GM19240 (cell line): ENCODE results near the gene GTF2H4.
A peak's percentile ranks its signal among the peaks of the same experiment; 100 is the strongest.

Experiments used
- DNase-seq: peaks from one replicate; pipeline ENCODE4 v3.0.0; 2011; ENCODE audit warnings: low spot score; ENCODE audit not compliant: insufficient read length

Gene GTF2H4

DNA sequence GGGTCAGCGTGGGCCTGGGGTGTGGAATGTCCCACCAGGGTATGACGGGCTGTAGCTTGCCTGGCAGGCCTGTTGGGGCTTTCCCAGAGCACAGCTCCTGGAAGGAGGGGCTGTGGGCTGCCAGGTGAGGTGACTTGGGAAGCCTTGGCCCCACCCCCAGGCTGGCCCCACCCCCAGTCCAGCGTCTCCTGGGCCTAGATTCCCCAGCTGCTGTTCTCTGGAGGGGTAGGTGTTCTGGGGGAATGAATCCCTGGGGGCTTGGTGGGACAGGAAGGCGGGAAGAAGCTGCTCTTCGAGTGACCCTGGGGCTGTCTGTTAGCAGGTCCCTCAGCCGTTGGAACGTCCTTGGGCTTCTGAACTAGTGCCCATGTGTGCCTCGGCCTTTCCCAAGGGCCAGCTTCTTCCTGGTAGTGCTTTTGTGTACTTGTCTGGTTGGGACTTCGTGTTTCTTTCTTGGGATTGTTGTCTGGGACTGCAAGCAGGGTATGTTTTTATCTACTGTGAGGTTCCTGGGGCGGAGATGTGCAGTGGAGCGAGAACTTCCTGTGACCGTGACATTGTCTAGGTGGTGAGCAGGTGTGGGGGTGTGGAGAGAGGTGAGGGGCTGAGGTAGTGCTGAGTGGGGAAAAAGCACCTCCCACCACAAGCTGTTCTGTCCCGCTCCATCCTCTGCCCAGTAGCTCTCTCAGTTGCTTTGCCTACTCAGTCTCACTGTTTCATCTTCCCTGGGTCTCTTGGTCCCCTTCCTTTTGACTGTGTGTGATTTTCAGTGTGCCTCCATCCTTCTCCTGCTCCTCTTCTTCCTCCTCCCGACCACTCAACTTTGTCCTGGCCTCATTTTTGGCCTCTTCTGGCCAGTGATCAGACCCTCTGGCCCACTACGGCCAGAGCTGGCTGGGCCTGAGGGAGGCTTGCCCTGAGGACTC is 25.0 kb upstream of the GTF2H4 start:
- DNase-seq = peak; percentile 59

DNA sequence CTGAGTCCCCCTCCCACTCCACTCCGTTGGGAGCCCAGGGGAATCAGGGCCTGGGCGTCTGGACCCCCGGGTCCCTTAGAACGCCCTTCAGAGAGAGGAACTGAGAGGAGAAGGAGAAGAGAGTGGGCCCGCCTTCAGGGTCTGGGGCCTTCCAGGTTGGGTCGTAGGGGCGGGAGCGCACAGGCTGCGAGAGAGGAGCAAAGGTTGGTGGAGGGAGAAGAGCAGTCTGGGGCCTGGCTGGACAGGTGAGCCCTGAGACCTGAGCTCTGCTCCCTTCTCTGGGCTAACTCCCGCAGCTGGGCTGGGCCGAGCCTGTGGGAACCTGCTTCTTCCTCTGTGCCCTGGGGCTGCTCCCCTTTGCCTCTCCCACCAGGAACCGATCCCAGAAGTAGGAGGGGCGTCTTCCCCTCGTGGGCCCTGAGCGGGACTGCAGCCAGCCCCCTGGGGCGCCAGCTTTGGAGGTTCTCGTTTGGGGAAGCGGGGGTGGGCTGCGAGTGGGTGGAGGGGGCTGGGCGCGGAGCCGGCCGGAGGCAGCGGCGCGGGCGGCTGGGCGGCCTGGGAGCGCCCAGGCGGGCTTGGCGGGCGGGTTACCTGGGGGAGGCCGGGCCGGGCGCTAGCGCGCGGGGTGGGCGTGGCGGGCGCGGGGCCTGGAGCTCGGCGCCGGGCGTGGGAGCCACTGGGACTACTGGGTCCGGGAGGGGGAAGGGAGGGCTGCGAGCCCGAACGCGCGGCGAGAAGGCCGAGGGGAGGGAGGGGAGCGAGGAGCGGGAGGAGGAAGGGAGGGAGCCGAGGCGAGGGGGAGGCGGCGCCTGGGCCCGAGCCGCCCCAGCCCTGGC is 24.1 kb upstream of the GTF2H4 start, which contains the start of gene DDR1:
DDR1 (plus strand) TSS at position 835 of the 836 bp plus-strand sequence. CDS start 4,211 bp downstream, outside the sequence.
- peak; percentile 55 for DNase-seq

DNA sequence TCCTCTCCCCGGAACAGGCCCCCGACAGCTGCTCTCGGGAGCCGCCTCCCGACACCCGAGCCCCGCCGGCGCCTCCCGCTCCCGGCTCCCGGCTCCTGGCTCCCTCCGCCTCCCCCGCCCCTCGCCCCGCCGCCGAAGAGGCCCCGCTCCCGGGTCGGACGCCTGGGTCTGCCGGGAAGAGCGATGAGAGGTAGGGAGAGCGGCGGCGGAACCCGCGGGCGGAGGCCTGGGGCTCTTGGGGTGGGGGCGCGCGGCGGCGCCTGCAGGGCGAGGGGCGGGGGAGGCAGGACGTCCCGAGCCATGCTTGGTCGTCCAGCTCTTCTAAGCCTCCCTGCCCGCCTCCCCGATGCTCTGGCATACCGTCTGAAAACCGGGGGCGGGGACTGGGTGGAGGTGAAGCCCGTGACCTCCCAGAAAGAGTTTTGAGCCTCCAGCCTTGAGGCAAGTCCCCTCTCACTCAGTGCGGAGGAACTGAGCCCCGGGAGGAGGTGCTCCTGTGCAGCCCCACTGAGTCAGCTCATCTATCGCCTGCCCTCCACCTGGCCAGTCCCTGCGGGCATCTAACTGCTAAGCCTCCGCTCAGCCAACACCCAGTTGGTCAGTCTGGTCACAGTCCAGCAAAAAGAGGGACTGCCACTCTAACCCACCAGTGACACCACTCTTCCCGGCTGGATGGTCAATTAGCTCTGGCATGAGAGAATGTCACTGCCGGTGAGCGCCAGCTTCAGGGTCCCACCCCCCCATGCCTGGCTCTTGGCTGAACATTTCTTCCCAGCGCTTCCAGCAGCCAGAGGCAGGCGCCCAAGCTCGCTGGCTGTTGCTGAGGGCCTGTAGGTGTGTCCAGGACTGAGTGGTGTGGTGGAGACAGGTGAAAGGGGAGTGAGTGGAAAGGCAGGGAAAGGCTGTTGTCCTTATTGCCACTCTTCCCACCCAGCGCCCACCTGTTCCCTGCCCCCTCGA is 23.2 kb upstream of the GTF2H4 start:
- peak; percentile 45 for DNase-seq

DNA sequence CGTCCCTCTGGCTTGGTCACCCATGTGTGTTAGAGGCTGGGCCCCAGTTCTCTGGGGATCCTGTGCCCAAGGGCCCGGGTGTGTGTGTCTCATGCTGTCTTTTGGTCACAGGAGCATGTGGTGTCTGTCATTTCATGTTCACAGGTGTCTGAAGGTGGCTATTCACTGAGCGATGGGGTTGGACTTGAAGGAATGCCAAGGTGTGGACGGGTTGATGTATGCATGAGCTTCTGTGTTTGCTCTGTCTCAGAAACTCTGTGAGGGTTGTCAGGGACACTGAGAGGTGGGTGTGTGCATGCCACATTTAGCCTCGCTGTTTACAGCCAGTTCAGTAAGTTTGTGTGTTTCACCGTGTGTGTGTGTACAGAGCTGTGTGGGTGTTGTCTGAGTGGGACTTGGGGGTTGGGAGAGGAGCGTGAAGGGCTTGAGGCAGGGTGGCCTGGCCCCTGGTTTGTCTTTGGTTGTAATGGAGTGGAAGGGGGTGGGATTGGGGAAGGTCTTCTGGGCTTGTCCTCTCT is 22.5 kb upstream of the GTF2H4 start:
- DNase-seq = no peak

DNA sequence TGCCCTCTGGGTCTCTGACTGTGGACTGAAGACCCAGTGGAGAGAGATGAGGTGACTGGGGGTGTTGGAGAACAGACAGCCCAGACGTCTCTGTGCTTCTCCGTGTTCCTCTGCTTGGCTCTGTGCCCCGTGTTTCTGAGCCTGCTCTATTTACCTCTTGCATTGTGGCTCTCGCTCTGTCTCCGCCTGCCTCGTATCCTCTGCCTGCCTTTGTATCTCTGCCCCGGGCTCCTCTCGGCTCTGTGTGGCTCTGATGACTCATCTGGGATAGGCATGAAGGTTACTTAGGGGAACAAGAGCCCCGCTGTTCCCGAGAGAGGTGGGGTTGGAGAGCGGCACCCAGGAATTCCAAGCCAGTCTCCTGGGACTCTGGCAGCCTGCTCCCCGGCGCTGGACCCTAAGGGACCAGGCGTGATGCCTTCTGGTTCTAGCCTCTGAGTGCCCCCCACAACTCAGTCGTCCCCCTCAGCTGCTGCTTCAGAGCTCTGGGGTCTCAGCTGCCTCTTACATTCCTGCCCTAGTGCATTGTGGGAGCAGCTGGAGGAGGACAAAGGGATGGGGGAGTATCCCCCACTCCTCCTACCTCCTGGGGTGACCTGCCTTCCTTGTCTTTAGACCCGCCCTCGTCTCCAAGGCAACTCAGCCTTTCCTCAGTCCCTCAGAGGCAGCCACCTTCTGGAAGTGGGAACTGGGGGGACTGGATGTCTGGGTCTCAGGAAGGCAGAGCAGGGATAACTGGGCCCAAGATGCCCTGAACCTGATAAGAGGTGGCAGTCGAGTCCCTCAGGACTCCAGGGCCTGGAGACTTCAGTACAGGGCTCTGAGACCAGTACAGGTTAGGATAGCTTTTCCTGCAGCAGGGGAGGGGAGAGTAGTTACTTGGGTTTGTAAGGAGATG is 21.8 kb upstream of the GTF2H4 start:
- no peak for DNase-seq

DNA sequence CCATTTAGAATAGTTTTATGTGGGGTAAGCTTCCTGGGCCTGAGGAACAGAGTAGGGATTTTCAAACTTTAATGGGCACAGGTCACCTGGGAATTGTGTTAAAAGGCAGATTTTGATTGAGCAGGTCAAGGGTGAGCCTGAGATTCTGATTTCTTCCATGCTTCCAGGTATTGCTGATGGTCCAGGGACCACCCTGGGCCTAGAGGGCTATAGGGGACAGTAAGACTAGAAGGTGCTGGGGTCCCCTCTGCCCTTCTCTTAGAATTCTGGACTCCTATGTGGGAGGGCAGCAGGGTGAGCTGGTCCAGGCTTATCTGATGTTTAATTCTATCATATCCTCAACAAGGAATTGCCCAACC is 21.1 kb upstream of the GTF2H4 start:
- DNase-seq = no peak

DNA sequence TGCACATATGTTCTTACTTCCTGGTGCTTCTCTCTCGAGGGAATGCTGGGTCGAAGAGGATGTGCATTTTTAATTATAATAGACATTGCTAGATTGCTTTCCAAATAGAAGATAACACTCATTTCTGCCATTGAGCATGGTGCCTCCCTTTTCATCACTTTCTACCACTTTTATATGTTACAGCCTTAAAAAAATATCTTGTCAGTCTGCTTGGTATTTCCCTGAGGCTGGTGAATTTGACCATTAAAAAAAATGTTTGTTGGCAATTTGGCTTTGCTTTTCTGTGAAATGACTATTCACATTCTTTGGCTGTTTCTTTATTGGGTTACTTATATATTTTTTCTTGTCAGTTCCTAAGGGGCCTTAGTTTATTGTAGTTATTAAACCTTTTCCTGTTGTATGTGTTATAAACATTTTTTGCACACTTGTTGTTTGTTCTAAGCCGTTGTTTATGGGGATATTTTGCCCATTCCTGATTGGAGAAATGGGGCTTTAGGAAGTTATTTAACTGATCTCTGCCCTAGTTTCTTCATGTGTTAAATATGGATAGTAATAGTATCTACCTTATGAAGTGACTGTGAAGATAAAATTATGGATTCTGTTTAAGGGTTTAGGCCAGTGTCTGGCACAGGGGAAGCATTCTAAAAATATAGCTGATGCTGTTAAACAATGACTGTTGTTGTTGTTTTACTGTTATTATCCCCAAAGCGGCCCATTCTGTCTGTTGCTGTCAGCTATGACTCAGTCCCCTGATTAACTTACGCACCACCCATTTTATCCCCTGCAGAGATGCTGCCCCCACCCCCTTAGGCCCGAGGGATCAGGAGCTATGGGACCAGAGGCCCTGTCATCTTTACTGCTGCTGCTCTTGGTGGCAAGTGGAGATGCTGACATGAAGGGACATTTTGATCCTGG is 19.8 kb upstream of the GTF2H4 start:
- no peak for DNase-seq

DNA sequence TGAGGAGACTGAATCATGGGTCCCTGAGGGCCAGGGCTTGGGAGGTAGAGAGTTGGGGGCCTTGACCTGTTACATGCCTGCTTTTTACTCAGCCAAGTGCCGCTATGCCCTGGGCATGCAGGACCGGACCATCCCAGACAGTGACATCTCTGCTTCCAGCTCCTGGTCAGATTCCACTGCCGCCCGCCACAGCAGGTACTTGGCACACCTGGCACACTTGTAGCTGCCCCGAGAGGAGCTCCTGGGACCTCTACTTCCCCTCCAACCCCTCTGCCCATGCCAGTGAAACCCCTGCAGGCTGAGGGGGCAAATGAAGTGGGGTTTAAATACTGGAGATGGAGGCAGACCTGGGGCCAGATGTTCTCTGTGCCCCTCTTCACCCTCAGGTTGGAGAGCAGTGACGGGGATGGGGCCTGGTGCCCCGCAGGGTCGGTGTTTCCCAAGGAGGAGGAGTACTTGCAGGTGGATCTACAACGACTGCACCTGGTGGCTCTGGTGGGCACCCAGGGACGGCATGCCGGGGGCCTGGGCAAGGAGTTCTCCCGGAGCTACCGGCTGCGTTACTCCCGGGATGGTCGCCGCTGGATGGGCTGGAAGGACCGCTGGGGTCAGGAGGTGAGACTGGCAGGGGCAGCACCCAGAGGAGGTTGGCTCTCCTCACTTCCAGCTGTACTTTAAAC is 19.1 kb upstream of the GTF2H4 start:
- DNase-seq = no peak

DNA sequence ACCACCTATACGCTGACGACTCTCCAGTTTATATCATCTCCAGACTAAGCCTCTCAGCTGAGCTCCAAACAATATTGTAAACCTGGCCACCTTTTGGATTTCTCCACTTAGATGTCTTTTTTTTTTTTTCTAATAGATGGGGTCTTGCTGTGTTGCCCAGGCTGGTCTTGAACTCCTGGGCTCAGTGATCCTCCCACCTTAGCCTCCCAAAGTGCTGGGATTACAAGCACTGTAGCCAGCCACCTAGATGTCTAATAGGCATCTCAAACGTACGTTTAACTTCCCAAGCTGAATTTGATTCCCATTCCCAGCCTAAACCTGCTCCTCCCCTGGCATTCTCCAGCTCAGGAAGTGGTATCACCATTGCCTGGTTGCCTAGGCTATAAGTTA is 18.5 kb upstream of the GTF2H4 start:
- no peak for DNase-seq

DNA sequence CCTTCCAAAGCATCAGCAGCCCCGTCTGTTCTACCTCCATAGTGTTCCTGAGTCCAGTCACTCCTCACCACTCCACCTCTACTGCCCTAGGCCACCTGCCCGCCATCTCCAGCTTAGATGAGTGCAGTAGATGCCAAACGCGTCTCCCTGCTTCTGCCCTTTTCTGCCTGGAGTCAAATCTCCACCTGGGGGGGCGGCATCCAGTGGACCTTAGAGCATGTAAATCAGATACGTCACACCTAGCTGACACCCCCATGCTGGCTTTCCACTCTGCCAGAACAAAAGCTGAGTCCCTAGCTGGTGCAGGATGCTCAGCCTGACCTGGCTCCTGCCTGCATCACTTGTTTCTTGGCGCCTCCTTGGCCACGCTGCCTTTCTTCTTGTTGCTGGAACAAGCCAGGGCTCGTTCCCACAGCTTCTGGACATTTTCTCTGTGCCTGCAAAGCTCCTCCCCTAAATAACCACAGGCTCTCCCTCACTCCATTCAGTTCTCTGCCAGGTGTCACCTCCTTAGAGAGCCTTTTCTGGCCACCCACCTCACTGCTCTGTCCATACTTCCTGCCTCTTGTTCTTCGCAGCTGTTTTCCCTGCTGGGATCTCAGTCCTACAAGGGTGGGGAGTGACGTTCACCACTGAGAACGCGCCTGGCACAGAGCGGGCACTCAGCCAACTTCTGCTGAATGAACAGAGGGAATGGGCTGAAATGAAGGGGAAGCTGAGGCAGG is 17.9 kb upstream of the GTF2H4 start:
- no peak for DNase-seq

DNA sequence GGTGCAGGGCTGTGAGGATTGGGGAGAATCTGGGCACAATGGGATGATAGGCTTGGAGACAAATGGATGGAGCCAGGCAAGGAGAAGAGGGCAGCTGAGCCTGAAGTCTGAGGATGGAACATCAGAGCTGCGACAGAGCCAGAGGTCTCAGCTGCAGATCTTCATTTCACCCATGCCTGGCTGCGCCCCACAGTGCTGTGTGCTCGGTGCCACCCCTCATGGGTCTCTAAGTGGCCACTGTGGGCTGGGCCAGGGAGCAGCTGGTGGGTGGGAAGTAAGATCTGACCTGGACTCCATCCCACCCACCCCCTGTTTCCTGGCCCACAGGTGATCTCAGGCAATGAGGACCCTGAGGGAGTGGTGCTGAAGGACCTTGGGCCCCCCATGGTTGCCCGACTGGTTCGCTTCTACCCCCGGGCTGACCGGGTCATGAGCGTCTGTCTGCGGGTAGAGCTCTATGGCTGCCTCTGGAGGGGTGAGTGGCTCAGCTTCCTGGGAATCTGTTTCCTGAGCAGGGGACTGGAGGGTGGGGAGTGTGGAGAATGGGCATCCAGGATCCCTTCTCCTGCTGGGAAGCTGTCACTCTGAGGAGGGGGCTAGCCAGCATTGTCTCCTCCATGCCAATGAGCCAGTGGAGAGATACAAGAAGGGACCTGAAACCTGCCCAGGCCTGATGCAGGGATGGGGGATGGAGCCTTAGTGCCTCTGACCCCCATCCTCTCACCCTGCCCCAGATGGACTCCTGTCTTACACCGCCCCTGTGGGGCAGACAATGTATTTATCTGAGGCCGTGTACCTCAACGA is 17.2 kb upstream of the GTF2H4 start:
- DNase-seq = no peak

DNA sequence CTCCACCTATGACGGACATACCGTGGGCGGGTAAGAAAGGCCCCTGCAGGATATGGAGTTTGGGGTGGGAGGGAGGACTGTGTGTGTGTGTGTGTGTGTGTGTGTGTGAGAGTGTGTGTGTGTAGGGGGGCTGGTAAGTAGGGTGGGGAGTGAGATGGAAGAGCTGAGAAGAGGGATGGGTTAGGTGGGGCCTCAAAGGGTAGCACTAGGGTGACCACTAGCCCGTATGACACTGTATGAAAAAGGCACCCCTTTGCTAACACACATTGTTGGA is 16.6 kb upstream of the GTF2H4 start:
- DNase-seq = no peak

DNA sequence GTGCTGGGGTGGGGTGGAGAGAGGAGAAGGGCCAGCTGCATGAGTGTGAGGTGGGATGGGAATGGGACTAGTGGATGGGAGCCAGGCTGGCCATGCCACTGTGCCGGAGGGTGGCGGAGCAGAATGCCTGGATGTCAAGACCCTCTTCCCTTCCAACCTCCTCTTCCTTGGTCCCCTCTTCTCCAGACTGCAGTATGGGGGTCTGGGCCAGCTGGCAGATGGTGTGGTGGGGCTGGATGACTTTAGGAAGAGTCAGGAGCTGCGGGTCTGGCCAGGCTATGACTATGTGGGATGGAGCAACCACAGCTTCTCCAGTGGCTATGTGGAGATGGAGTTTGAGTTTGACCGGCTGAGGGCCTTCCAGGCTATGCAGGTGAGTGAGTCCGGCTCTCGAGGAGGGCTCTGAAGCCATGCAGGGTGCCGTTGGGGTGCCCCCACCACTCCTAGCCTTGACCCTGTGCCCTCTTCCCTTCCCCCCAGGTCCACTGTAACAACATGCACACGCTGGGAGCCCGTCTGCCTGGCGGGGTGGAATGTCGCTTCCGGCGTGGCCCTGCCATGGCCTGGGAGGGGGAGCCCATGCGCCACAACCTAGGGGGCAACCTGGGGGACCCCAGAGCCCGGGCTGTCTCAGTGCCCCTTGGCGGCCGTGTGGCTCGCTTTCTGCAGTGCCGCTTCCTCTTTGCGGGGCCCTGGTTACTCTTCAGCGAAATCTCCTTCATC is 16.0 kb upstream of the GTF2H4 start:
- no peak for DNase-seq

DNA sequence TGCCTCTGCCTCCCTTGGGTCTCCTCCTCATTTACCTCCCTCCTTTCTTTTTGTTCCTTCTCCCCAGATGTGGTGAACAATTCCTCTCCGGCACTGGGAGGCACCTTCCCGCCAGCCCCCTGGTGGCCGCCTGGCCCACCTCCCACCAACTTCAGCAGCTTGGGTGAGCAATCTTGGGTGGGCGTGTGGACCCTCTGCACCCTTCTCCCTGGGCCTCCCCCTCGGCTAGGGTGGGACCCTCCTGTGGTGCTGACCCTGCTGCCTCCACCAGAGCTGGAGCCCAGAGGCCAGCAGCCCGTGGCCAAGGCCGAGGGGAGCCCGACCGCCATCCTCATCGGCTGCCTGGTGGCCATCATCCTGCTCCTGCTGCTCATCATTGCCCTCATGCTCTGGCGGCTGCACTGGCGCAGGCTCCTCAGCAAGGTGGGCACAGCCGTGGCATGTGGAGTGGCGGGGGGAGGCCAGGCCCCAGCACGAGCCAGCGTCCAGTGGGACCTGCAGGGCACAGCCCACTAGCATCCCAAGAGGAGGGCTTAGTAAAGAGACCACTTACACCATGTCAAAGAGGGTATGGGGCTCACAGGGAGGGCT is 14.9 kb upstream of the GTF2H4 start:
- DNase-seq = no peak

DNA sequence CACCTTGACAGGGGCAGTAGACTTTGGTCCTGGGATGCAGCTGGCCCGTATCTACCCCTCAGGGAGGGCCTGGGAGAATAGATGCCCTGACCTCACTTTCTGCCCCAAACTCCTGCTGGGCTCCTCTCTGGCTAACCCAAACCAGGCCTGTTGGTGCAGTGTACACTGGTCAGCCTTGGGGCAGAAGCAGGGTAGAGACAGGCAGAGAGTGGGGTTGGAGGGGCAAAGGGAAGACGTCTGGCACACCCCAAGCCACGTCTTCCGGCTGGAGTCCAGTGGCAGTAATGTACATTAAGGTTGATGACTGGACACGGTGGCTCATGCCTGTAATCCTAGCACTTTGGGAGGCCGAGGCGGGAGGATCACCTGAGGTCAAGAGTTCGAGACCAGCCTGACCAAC is 14.3 kb upstream of the GTF2H4 start:
- DNase-seq = no peak

DNA sequence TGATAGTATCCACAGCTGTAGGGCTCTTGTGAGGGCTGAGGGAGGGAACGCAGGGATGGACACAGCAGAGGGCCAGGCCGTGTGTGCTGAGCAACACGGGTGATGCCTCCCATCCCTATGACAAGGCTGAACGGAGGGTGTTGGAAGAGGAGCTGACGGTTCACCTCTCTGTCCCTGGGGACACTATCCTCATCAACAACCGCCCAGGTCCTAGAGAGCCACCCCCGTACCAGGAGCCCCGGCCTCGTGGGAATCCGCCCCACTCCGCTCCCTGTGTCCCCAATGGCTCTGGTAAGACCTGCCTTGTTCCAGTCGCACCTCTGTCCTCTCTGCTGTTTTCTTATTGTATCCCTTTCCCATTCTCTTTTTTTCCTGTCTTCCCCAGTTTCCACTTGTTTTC is 13.6 kb upstream of the GTF2H4 start:
- DNase-seq = no peak
